GM23338 (cell line): ENCODE results near the gene ZNF335. TPM values are rescaled to one million over a fixed set of nuclear protein-coding genes. Genes with fewer than 3 reads are reported as not detected.

Experiments
- ATAC-seq: fragments of 200-7000 bp; cut with Tn5 transposase; 3 replicates; pipeline ENCODE4 v1.9.1; 2020
- DNase-seq: peaks from one replicate; pipeline ENCODE4 v3.0.0-alpha.2; 2015; ENCODE audit warnings: low spot score
- H2AFZ ChIP-seq: fragments of 200-600 bp; sonication (generic); 2 replicates; pipeline ENCODE4 v1.8.0; 2016; ENCODE audit warnings: antibody characterized with exemption, mild to moderate bottlenecking, moderate library complexity
- H3F3A ChIP-seq: fragments of 200-600 bp; sonication (generic); replicated peaks from 2 replicates; pipeline ENCODE4 v1.8.0; 2017; ENCODE audit warnings: antibody characterized with exemption, mixed run types, low read depth
- H3K27ac ChIP-seq: fragments of 200-600 bp; sonication (generic); 2 replicates; pipeline ENCODE4 v1.6.1; 2016; ENCODE audit warnings: low read depth
- H3K27me3 ChIP-seq: fragments of 200-600 bp; sonication (generic); 2 replicates; pipeline ENCODE4 v1.8.0; 2016; ENCODE audit warnings: mild to moderate bottlenecking, mixed run types, moderate library complexity; ENCODE audit not compliant: insufficient read depth
- H3K36me3 ChIP-seq: fragments of 200-600 bp; sonication (generic); 2 replicates; pipeline ENCODE4 v1.8.0; 2016; ENCODE audit warnings: mild to moderate bottlenecking; ENCODE audit not compliant: insufficient read depth
- H3K4me1 ChIP-seq: fragments of 200-600 bp; sonication (generic); 2 replicates; pipeline ENCODE4 v1.8.0; 2016; ENCODE audit warnings: mild to moderate bottlenecking, moderate library complexity; ENCODE audit not compliant: insufficient read depth
- H3K4me2 ChIP-seq: fragments of 200-600 bp; sonication (generic); 2 replicates; pipeline ENCODE4 v1.7.1; 2017; ENCODE audit warnings: mixed run types
- H3K4me3 ChIP-seq: fragments of 200-600 bp; sonication (generic); 2 replicates; pipeline ENCODE4 v1.6.1; 2016; ENCODE audit warnings: mixed run types
- H3K79me2 ChIP-seq: fragments of 200-600 bp; sonication (generic); replicated peaks from 2 replicates; pipeline ENCODE4 v1.8.0; 2017; ENCODE audit warnings: mild to moderate bottlenecking; ENCODE audit not compliant: insufficient read depth
- H3K9me2 ChIP-seq: fragments of 200-600 bp; sonication (generic); 2 replicates; pipeline ENCODE4 v1.8.0; 2017; ENCODE audit not compliant: insufficient read depth
- H4K20me1 ChIP-seq: fragments of 200-600 bp; sonication (generic); replicated peaks from 2 replicates; pipeline ENCODE4 v1.8.0; 2017; ENCODE audit warnings: mild to moderate bottlenecking; ENCODE audit not compliant: insufficient read depth
- H3K27ac Mint-ChIP-seq: 2 replicates; pipeline ENCODE4 v1.8.0; 2020; ENCODE audit warnings: inconsistent platforms, mild to moderate bottlenecking, moderate library complexity, mixed read lengths
- H3K27me3 Mint-ChIP-seq: 3 replicates; pipeline ENCODE4 v1.8.0; 2022; ENCODE audit warnings: low read depth, mild to moderate bottlenecking, moderate library complexity, mixed read lengths, inconsistent platforms; ENCODE audit not compliant: insufficient read depth, poor library complexity
- H3K36me3 Mint-ChIP-seq: 3 replicates; pipeline ENCODE4 v1.8.0; 2021; ENCODE audit warnings: low read depth, mild to moderate bottlenecking, inconsistent platforms, moderate library complexity, mixed read lengths
- H3K4me1 Mint-ChIP-seq: 3 replicates; pipeline ENCODE4 v1.8.0; 2020; ENCODE audit warnings: mild to moderate bottlenecking, inconsistent platforms, mixed read lengths
- H3K4me3 Mint-ChIP-seq: 3 replicates; pipeline ENCODE4 v1.8.0; 2021; ENCODE audit warnings: moderate library complexity, mild to moderate bottlenecking, inconsistent platforms, mixed read lengths
- H3K9me3 Mint-ChIP-seq: 3 replicates; pipeline ENCODE4 v1.8.0; 2020; ENCODE audit warnings: moderate library complexity, mild to moderate bottlenecking, inconsistent platforms, mixed read lengths
- CREB1 ChIP-seq: fragments of 250-450 bp; sonication (Bioruptor Pico); IDR thresholded peaks from 2 replicates; pipeline ENCODE4 v1.5.0; 2020; ENCODE audit warnings: low read depth, mild to moderate bottlenecking, moderate library complexity
- EZH2 ChIP-seq: fragments of 200-600 bp; sonication (generic); IDR thresholded peaks from one replicate; pipeline ENCODE4 v1.8.0; 2017; ENCODE audit warnings: antibody characterized with exemption, mild to moderate bottlenecking, low read depth; ENCODE audit not compliant: unreplicated experiment
- EZH2phosphoT487 ChIP-seq: fragments of 200-600 bp; sonication (generic); IDR thresholded peaks from one replicate; pipeline ENCODE4 v1.8.1; 2018; ENCODE audit warnings: antibody characterized with exemption; ENCODE audit not compliant: unreplicated experiment
- JUNB ChIP-seq: IDR thresholded peaks from one replicate; pipeline ENCODE4 v1.6.1; 2016; ENCODE audit warnings: antibody characterized with exemption; ENCODE audit not compliant: unreplicated experiment
- NANOG ChIP-seq: IDR thresholded peaks from 2 replicates; pipeline ENCODE4 v1.6.1; 2016; ENCODE audit warnings: antibody characterized with exemption, borderline replicate concordance
- POLR2AphosphoS5 ChIP-seq: IDR thresholded peaks from 2 replicates; pipeline ENCODE4 v1.6.1; 2016; ENCODE audit warnings: antibody characterized with exemption, low read depth
- STAT1 ChIP-seq: IDR thresholded peaks from one replicate; pipeline ENCODE4 v1.6.1; 2016; ENCODE audit warnings: antibody characterized with exemption; ENCODE audit not compliant: unreplicated experiment
- ZNF114 ChIP-seq: fragments of 250-450 bp; sonication (Bioruptor Pico); IDR thresholded peaks from 2 replicates; pipeline ENCODE4 v1.5.0; 2020; ENCODE audit warnings: mild to moderate bottlenecking, moderate library complexity
- ZNF331 ChIP-seq: fragments of 250-450 bp; sonication (Bioruptor Pico); IDR thresholded peaks from 2 replicates; pipeline ENCODE4 v1.5.0; 2020; ENCODE audit warnings: low read depth, mild to moderate bottlenecking, moderate library complexity
- long read RNA-seq: library from polyadenylated mRNA; unstranded; transcript quantifications from one replicate; pipeline ENCODE4 v2.0.0, GENCODE V29; 2020; ENCODE audit not compliant: unreplicated experiment
- polyA plus RNA-seq: library from polyadenylated mRNA; unstranded; fragments of >200 nt; fragmentation: Nextera tagmentation; extraction: Ambion mirVana; gene quantifications from 2 replicates; pipeline ENCODE4 v1.2.1, GENCODE V29; 2016
- total RNA-seq: library from RNA; depleted of rRNA; stranded (reverse); fragments of >200 nt; shearing (Covaris generic); gene quantifications from 2 replicates; pipeline ENCODE4 v1.2.3, GENCODE V29; 2014; rRNA removed
- TF ChIP-seq, protein P1 (sequence below): IDR thresholded peaks from 2 replicates; pipeline ENCODE4 v1.6.1; 2016; ENCODE audit warnings: antibody characterized with exemption
- TF ChIP-seq, protein P2 (sequence below): IDR thresholded peaks from one replicate; pipeline ENCODE4 v1.6.1; 2018; ENCODE audit warnings: antibody characterized with exemption; ENCODE audit not compliant: unreplicated experiment

Gene ZNF335, protein sequence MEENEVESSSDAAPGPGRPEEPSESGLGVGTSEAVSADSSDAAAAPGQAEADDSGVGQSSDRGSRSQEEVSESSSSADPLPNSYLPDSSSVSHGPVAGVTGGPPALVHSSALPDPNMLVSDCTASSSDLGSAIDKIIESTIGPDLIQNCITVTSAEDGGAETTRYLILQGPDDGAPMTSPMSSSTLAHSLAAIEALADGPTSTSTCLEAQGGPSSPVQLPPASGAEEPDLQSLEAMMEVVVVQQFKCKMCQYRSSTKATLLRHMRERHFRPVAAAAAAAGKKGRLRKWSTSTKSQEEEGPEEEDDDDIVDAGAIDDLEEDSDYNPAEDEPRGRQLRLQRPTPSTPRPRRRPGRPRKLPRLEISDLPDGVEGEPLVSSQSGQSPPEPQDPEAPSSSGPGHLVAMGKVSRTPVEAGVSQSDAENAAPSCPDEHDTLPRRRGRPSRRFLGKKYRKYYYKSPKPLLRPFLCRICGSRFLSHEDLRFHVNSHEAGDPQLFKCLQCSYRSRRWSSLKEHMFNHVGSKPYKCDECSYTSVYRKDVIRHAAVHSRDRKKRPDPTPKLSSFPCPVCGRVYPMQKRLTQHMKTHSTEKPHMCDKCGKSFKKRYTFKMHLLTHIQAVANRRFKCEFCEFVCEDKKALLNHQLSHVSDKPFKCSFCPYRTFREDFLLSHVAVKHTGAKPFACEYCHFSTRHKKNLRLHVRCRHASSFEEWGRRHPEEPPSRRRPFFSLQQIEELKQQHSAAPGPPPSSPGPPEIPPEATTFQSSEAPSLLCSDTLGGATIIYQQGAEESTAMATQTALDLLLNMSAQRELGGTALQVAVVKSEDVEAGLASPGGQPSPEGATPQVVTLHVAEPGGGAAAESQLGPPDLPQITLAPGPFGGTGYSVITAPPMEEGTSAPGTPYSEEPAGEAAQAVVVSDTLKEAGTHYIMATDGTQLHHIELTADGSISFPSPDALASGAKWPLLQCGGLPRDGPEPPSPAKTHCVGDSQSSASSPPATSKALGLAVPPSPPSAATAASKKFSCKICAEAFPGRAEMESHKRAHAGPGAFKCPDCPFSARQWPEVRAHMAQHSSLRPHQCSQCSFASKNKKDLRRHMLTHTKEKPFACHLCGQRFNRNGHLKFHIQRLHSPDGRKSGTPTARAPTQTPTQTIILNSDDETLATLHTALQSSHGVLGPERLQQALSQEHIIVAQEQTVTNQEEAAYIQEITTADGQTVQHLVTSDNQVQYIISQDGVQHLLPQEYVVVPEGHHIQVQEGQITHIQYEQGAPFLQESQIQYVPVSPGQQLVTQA (N-terminal part only)
- total RNA-seq (18.6 and 24.2 TPM in 2 replicates), polyA plus RNA-seq (5.7 and 7.4 TPM in 2 replicates)
- long read RNA-seq, partial matches to known transcripts = 1 of 2 reads
- long read RNA-seq, other reads (novel, unspliced or antisense) = 1 of 2 reads

DNA sequence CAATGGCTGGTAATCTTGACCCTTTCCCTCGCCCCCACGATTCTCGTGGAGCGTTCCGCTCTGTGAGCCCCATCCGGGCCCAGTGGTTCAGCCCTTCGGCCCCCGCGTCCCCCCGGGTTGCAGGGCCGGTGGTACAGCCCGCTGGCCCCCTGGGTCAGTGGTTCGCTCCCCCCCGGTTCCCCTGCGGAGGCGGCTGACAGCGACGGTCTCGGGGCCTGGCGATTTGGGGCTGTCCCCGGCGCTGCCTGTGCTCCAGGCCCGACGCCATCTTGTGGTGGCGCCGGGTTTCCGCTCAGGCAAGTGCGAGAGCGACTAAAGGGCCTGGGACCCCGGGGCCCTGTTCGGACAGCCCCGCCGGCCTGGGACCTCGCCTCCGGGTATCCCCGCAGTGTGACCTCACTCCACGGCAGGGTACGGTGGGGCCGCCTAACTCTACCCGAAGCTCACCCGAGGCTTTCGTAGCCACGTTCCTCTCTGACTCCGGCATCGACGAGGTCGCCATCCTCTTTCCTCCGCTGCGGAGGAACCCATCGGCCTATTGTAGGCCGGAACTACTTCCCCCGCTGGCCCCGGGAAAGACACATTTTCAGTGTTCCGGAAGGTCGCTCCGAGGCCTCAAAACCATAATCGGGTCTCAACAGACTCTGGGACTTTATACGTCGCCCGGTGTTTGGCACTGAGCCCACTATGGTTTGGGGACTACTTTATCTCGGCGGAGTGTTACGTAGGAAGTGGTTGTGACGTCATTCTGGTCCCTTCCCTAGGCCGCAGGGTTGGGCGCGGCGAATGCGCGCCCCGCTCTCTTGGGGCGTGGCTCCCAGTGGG is at the start of gene ZNF335:
Gene ZNF335 (minus strand): TSS at position 529 of the 825 bp plus-strand sequence. CDS start 793 bp downstream, outside the sequence.
- peak within 1 kb of the TSS; percentile 100 for H3K27ac ChIP-seq
- peaks cover 13% of the 10 kb centered on the region for H3K27me3 Mint-ChIP-seq

DNA sequence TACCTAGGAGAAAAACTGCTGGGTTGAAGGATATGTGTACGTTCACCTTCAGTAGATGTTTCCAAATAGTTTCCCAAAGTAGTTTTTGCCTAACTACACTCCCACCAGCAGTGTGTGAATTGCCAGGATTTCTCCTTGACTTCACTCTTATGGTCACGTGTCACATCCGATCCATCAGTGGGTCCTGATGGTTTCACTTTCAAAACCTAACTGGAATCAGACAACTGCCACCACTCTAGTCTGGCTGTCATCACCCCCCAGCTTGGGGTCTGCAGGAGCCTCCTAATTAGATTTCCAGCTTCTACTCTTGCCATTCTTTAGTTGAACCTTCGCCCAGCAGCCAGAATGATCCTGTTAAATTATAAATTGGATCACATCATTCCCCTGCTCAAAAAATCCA is 48.6 kb upstream of the ZNF335 start:
- Mint-ChIP-seq H3K36me3 (no peaks in the 10 kb centered on the region), H3K9me3 (no peaks in the 10 kb centered on the region; the same call in 2 of the 3 replicates), H3K27me3 (peaks cover 32% of the 10 kb centered on the region), H3K4me3 (peak overlapping the region; percentile 79; the same call in 1 of the 3 replicates), H3K4me1 (peaks cover 6% of the 10 kb centered on the region), H3K27ac (no peak overlapping the region)
- Histone ChIP-seq H3K27ac (no peak overlapping the region), H3K9me2 (no peaks in the 10 kb centered on the region), H3K79me2 (no peaks in the 10 kb centered on the region), H2AFZ (no peak overlapping the region), H3K4me1 (peaks cover 4% of the 10 kb centered on the region; the same call in 1 of the 2 replicates), H3K27me3 (peaks cover 30% of the 10 kb centered on the region), H3K4me2 (peak overlapping the region; percentile 77; the same call in 1 of the 2 replicates), H3K4me3 (peak overlapping the region; percentile 83; the same call in 1 of the 2 replicates), H4K20me1 (peaks cover 6% of the 10 kb centered on the region; the same call in 1 of the 2 replicates), H3K36me3 (no peaks in the 10 kb centered on the region), H3F3A (0 out of 2 replicates have a peak, but pooled peaks cover 3% of the 10 kb centered on the region)
- ATAC-seq = no peak
- DNase-seq = no peak
- TF ChIP-seq ZNF114 (CRISPR knock-in tag) (no peak), NANOG (no peak), POLR2AphosphoS5 (no peak), EZH2phosphoT487 (no peak), STAT1 (no peak), EZH2 (no peak), ZNF331 (CRISPR knock-in tag) (no peak), JUNB (no peak)
- TF ChIP-seq, protein P1, sequence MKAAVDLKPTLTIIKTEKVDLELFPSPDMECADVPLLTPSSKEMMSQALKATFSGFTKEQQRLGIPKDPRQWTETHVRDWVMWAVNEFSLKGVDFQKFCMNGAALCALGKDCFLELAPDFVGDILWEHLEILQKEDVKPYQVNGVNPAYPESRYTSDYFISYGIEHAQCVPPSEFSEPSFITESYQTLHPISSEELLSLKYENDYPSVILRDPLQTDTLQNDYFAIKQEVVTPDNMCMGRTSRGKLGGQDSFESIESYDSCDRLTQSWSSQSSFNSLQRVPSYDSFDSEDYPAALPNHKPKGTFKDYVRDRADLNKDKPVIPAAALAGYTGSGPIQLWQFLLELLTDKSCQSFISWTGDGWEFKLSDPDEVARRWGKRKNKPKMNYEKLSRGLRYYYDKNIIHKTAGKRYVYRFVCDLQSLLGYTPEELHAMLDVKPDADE = no peak
- TF ChIP-seq, protein P2, sequence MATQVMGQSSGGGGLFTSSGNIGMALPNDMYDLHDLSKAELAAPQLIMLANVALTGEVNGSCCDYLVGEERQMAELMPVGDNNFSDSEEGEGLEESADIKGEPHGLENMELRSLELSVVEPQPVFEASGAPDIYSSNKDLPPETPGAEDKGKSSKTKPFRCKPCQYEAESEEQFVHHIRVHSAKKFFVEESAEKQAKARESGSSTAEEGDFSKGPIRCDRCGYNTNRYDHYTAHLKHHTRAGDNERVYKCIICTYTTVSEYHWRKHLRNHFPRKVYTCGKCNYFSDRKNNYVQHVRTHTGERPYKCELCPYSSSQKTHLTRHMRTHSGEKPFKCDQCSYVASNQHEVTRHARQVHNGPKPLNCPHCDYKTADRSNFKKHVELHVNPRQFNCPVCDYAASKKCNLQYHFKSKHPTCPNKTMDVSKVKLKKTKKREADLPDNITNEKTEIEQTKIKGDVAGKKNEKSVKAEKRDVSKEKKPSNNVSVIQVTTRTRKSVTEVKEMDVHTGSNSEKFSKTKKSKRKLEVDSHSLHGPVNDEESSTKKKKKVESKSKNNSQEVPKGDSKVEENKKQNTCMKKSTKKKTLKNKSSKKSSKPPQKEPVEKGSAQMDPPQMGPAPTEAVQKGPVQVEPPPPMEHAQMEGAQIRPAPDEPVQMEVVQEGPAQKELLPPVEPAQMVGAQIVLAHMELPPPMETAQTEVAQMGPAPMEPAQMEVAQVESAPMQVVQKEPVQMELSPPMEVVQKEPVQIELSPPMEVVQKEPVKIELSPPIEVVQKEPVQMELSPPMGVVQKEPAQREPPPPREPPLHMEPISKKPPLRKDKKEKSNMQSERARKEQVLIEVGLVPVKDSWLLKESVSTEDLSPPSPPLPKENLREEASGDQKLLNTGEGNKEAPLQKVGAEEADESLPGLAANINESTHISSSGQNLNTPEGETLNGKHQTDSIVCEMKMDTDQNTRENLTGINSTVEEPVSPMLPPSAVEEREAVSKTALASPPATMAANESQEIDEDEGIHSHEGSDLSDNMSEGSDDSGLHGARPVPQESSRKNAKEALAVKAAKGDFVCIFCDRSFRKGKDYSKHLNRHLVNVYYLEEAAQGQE = no peak

More for the DNA sequence above, at the start of gene ZNF335:
- no peaks in the 10 kb centered on the region for H3K79me2 ChIP-seq
- H3K9me2 ChIP-seq = no peaks in the 10 kb centered on the region
- TF ChIP-seq EZH2 = no peak
- TF ChIP-seq CREB1 (CRISPR knock-in tag) = peak; percentile 100
- TF ChIP-seq, protein P1 = peak; percentile 49
- H3K4me2 ChIP-seq = peak within 1 kb of the TSS; percentile 68
- Mint-ChIP-seq H3K4me3 (peak within 1 kb of the TSS; percentile 90), H3K4me1 (peaks cover 15% of the 10 kb centered on the region), H3K27ac (peak within 1 kb of the TSS; percentile 99), H3K36me3 (peaks cover 8% of the 10 kb centered on the region), H3K9me3 (no peaks in the 10 kb centered on the region; the same call in 2 of the 3 replicates)
- no peaks in the 10 kb centered on the region for H4K20me1 ChIP-seq
- H3K27me3 ChIP-seq = no peaks in the 10 kb centered on the region
- H3F3A ChIP-seq = peaks cover 15% of the 10 kb centered on the region
- H3K36me3 ChIP-seq = peaks cover 5% of the 10 kb centered on the region
- peaks cover 11% of the 10 kb centered on the region; the same call in 1 of the 2 replicates for H3K4me1 ChIP-seq
- ATAC-seq (peak; percentile 87), DNase-seq (peak; percentile 97)
- peak within 1 kb of the TSS; percentile 92 for H2AFZ ChIP-seq
- H3K4me3 ChIP-seq = peak within 1 kb of the TSS; percentile 79
